GM21381 (cell line): ENCODE results near the gene GSK3B.

ENCODE experiments used
- ATAC-seq: cut with Tn5 transposase; IDR thresholded peaks from one replicate; pipeline ENCODE4 v1.9.1; 2021; ENCODE audit warnings: mild to moderate bottlenecking, moderate library complexity; ENCODE audit not compliant: unreplicated experiment

Gene GSK3B

DNA sequence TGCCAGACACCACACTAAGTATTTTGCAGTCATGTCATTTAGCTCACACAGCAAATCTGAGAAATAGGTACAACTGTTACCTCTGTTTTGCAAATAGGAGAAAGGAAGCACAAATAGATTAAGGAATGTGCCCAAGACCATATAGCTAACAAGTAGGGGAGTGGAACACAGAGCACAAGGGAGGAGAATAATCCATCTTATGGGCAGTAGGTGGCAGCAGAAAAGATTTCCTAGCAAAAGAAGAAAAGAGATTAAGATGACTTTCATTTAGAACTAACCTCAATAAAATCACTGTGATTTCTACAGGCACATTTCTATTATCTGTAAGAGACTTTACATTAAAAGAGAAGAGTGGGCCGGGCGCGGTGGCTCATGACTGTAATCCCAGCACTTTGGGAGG is 263.2 kb downstream of the GSK3B start:
- ATAC-seq: no peak

GRCh38 chr3:119829420-119829819 is 264.8 kb downstream of the GSK3B start:
- no peak for ATAC-seq

DNA sequence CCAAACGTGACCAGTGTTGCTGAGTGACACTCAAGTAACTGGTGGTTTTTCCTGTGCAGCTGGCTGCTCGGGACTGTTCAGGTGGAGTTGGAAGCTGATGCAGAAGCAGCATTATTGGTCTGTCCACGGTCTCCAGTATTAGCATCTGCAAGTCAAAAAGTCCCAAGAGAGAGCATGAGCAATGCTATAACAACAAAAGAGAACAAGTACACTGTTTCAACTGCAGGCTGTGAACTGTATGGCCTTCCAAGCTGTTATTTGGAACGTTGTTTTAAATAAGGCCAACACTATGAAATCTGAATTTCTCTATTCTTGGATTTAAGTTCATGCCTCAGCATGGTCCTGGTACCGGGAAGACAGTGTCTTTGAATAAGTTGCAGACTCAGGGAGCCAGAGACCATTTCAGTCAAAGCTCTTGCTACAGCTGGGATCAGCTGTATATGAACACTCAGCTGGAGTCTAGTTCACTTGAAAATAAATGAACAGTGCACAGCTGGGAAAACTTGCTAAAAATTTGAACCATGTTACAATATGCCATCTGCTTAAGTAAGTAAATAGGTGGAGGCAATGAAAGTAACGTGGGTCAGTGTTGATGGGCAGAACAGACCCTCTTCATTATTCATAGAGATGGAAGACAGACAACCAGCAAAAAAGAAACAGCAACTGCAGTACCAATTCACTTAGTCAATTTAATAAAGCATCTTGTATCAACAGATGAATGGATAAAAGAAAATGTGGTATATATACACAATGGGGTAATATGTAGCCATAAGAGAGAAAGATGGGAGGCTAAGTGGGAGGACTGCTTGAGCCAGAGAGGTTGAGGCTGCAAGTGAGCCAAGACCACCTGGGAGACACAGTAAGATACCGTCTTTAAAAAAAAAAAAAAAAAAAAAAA is 267.3 kb downstream of the GSK3B start:
- ATAC-seq: no peak

DNA sequence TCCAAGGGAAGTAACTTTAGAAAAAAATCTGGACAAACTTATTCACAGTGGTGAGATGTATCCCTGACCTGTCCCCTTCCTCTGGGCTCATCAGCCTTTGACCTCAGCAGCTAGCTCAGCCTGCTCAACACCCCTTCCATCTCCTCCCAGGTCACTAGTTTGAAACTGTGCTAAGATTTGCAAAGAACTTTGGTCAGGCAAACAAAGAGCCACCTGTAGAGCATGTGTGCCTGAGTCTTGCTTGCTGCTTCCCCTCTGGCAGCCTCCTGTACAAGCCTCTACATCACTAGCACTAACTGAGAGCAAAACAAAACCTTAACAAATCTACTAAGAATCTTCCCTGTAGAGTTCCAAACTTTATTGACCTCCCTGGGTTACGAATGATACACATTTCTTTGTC is 268.4 kb downstream of the GSK3B start:
- no peak for ATAC-seq

GRCh38 chr3:119819806-119820205 is 274.4 kb downstream of the GSK3B start:
- ATAC-seq: no peak

DNA sequence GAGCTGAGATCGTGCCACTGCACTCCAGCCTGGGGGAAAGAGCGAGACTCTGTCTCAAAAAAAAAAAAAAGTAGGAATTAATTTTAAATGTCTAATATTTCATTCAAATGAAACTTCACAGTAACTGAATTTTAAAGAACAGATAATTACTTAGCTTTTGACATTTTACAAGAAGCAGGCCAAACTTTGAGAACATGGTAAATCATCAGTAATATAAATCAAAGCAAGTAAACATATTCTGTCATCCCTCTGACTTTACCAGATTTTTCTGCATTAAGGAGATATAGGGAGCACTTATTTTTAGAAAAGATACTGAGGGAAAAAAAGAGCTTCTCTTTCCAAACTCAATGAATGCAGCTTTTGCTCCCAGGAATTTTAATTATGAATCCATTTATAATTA is 275.3 kb downstream of the GSK3B start:
- ATAC-seq: no peak

DNA sequence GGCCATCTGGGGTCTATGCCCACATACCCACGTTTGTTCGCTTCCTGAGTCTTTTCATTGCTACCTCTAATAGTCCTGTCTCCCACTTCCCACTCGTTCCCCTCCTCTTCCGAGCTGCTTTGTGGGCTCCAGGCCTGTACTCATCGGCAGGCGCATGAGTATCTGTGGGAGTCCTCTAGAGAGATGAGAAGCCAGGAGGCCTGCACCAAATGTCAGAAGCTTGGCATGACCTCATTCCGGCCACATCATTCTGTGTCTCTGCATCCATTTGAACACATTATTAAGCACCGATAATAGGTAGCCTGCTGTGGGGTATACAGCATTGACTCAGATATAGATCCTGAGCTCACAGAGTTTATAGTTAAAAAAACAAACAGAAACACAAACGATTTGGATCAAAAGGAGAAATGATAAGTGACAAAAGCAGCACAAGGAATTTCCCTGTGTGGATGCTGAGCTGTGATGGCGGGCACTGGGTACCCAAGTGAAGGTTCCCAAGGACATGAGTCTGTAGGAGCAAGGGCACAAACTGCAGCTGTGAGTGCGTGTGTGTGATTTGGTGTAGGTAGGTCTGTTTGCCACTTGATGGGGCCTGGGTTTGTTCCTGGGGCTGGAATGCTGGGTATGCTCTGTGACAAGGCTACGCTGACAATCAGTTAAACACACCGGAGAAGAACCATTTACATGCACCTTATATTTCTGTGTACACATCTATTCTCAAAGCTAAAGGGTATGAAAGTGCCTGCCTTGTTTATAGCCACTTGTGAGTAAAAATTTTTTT is 276.5 kb downstream of the GSK3B start:
- no peak for ATAC-seq

DNA sequence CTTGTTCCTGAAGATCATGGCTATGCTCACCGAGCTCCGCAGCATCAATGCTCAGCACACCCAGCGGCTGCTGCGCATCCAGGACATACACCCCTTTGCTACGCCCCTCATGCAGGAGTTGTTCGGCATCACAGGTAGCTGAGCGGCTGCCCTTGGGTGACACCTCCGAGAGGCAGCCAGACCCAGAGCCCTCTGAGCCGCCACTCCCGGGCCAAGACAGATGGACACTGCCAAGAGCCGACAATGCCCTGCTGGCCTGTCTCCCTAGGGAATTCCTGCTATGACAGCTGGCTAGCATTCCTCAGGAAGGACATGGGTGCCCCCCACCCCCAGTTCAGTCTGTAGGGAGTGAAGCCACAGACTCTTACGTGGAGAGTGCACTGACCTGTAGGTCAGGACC is 277.2 kb downstream of the GSK3B start:
- no peak for ATAC-seq

DNA sequence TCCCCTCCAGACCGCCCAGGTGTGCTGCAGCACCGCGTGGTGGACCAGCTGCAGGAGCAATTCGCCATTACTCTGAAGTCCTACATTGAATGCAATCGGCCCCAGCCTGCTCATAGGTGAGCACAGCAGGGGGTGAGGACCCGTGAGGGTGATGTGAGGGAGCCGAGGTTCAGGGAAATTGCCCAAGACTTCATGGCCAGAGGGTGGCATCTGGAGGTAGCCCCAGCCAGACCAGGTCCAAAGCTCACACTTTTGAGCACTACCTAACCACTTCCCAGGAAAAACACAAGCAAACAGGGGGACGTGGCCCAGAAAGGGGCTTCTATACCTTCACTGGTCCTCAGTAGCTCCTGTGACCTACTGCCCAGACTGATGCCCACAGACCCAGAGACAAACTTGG is 278.5 kb downstream of the GSK3B start:
- no peak for ATAC-seq

DNA sequence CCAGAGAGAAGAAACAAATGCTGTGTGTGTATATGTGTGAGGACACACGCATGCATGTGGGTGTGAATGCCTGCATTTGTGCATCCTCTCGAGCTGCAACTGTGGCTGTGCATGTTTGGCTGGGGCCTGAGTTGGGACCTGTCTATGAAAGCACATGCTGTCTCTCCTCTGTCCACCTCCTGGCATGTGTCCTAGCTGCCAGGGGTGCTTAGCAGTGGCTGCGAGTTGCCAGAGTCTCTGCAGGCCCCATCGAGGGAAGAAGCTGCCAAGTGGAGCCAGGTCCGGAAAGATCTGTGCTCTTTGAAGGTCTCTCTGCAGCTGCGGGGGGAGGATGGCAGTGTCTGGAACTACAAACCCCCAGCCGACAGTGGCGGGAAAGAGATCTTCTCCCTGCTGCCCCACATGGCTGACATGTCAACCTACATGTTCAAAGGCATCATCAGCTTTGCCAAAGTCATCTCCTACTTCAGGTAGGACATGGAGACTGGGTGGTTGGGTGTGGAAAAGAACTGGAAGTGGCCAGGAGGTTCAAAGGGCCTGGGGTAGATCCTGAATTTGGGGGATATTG is 281.7 kb downstream of the GSK3B start:
- no peak for ATAC-seq

GRCh38 chr3:119810018-119810435 is 284.2 kb downstream of the GSK3B start:
- ATAC-seq: peak; percentile 74

- ATAC-seq: peak; percentile 28
Measured at GRCh38 chr3:119809249-119810017, 284.8 kb downstream of the GSK3B start.

- no peak for ATAC-seq
Measured at GRCh38 chr3:119808843-119809242, 285.4 kb downstream of the GSK3B start.

DNA sequence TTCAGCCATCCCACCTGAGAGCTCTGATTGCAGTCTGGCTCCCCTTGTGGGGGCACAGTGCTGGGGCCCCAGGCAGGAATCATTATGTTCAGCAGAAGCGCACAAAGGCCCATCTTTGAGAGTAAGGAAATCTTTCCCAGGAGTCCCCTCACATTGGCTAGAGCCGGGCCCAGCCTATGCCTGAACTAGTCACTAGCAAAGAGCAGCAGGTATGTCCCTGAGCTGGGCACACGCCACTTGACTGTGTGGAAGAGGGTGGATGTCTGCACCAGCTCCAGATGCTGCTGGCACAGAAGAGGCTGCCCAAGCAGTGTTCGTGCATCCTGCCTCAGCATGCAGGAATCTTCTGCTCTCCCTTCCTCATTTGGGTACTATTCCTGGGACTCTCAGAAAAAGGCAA is 286.0 kb downstream of the GSK3B start:
- ATAC-seq: no peak

DNA sequence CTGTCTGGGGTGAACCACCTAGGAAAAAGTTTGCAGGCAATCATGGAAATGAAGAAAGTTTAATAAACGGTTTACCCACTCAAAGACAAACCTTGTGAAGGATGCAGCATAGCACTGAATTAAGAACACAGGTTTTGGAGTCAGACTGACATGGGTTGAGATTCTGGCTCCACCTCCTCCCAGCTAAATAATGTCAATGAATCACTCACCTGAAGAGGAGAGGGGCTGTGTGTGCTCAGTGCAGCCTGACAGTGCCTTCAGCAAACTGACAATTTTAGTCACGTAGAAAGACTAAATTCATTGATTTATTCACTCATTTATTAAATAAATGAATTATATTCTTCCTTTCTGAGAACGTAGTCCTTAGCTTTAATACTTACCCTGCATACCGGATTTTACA is 293.4 kb downstream of the GSK3B start:
- ATAC-seq: no peak

GRCh38 chr3:119796785-119797184 is 297.5 kb downstream of the GSK3B start:
- no peak for ATAC-seq

DNA sequence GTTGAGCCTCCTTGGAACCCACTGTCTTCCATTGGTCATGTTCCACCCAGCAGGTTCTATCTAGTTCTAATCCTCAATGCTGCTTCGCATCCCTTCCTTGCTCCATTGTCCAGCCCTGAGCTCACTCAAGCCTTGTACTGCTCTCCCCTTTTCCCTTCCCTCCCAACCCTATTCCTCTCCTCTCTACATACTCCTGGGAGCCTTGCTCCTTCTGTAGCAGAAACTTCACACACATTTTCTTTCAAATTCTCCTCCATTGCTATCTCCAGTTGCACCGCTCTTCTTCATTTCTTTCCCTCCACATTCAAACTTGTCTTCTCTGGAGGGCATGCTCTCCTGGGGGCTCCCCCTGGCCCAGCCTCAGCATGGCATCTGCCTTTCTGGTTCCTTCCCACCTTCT is 297.9 kb downstream of the GSK3B start:
- no peak for ATAC-seq

DNA sequence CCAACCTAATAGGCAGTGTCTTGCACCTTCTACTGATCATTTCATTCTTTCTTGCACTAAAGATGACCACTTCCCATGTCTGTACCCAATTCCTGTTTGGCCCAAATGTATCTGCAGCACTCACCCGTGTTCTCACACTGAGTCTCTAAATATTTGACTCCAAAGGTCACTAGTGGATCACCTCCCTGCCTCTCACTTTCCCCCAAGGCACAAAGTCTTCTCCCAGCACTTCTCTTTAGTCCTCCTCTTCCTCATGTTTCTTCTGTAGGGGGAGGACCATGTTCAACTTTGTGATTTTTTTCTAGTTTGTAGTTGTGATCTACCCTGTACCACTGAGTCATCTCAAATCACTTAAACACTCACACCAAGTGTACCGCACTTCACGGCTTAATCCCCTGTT is 298.4 kb downstream of the GSK3B start:
- no peak for ATAC-seq

- ATAC-seq: no peak
Measured at GRCh38 chr3:119794971-119795612, 299.2 kb downstream of the GSK3B start.

DNA sequence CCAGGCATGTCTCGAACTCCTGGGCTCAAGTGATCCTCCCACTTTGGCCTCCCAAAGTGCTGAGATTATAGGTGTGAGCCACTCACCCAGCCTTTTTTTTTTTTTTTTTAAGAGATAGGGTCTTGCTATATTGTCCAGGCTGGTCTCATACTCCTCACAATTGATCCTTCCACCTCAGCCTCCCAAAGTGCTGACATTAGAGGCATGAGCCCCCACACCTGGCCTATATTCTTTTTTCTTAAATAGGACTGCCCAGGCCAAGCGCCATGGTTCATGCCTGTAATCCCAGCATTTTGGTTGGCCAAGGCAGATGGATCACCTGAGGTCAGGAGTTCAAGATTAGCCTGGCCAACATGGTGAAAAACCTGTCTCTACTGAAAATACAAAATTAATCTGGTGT is 299.8 kb downstream of the GSK3B start:
- no peak for ATAC-seq

DNA sequence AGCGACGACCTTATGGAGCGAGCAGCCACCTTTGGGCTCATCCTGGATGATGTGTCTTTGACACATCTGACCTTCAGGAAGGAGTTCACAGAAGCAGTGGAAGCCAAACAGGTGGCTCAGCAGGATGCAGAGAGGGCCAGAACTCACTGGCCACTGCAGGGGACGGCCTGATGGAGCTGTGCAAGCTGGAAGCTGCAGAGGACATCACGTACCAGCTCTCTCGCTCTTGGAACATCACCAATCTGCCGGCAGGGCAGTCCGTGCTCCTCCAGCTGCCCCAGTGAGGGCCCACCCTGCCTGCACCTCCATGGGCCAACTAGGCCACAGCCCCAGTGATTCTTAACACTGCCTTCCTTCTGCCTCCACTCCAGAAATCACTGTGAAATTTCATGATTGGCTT is 302.0 kb downstream of the GSK3B start:
- no peak for ATAC-seq
